ENCODE measurements around the gene MEIS1. TPM values are rescaled to one million over a fixed set of nuclear protein-coding genes. Genes with fewer than 3 reads are reported as not detected.

MEIS1 gene
- total and polyA plus RNA-seq, 2 experiments from 2014 or later, result 19.1 to 44.4 TPM

DNA sequence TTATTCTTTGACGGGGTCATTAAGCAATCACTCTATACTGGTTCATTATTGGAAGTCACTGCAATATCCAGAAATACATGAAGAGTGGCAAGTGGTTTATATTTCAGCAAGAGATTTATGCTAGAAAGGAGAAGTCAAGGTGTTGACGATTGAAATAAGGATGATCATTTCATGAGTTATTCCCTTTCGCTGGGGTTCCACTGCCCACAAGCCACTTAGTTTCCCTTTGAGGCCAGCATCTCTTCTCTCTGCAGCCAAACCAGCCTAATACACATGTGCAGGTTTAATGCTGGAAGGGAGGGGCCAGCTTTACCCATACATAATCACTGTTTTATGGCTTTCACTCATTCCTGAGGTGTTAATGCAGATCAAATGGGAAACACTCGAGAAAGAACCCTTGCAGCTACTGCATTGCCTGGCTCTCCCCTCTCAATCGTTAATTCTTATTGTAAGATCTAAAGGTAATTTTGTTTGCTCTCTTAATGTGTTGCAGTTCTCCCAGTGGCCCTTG, 108.4 kb downstream of the MEIS1 start:
- WGBS, 2 experiments (ENCODE audit: low coverage in 1 of 2, low lambda C conversion rate in 2 of 2, missing lambda C conversion rate in 2 of 2), result 90 to 91% methylated on average over 5 of the region's 5 CpGs
- Histone ChIP-seq H3K27ac (no peak overlapping the region), H3K36me3 (ENCODE audit: low read depth) (no peaks in the 10 kb centered on the region), H3K9ac (no peak overlapping the region), H3K9me3 (ENCODE audit: low read depth) (no peaks in the 10 kb centered on the region), H2AFZ (no peak overlapping the region), H3F3A (ENCODE audit: insufficient read depth) (peaks cover 22% of the 10 kb centered on the region), H3K4me2 (ENCODE audit: unreplicated experiment) (no peak overlapping the region), H3K4me3 (no peak overlapping the region), H3K4me1 (ENCODE audit: insufficient read depth) (peaks cover 20% of the 10 kb centered on the region), H3K79me2 (ENCODE audit: insufficient read depth) (peaks cover 72% of the 10 kb centered on the region), H3K9me2 (ENCODE audit: insufficient read depth) (no peaks in the 10 kb centered on the region), H4K20me1 (ENCODE audit: insufficient read depth) (no peaks in the 10 kb centered on the region), H3K27me3 (replicated peaks; ENCODE audit: insufficient read depth) (no peaks in the 10 kb centered on the region)
- no peak for TF ChIP-seq EZH2phosphoT487 (IDR thresholded peaks at IDR 0.05; ENCODE audit: insufficient read depth, low read depth)
- no peak for TF ChIP-seq EZH2 (IDR thresholded peaks at IDR 0.05; ENCODE audit: insufficient read depth, poor library complexity, severe bottlenecking)
- in situ Hi-C loops (cut with MboI), result no loop called here
- no peak for DNase-seq

- WGBS, 2 experiments (ENCODE audit: low coverage in 1 of 2, low lambda C conversion rate in 2 of 2, missing lambda C conversion rate in 2 of 2), result 96% methylated on average over 2 of the region's 2 CpGs
- Histone ChIP-seq H2AFZ (no peak overlapping the region), H3K4me1 (ENCODE audit: insufficient read depth) (peaks cover 11% of the 10 kb centered on the region), H3K4me2 (ENCODE audit: unreplicated experiment) (no peak overlapping the region), H3K9me2 (ENCODE audit: insufficient read depth) (no peaks in the 10 kb centered on the region), H3K9ac (no peak overlapping the region), H3F3A (ENCODE audit: insufficient read depth) (peaks cover 12% of the 10 kb centered on the region), H3K27me3 (replicated peaks; ENCODE audit: insufficient read depth) (no peaks in the 10 kb centered on the region), H3K36me3 (ENCODE audit: low read depth) (0 out of 2 replicates have a peak, but pooled peaks cover 3% of the 10 kb centered on the region), H4K20me1 (ENCODE audit: insufficient read depth) (no peaks in the 10 kb centered on the region), H3K9me3 (ENCODE audit: low read depth) (no peaks in the 10 kb centered on the region), H3K27ac (no peak overlapping the region), H3K4me3 (no peak overlapping the region), H3K79me2 (ENCODE audit: insufficient read depth) (peaks cover 74% of the 10 kb centered on the region)
- in situ Hi-C loops (cut with MboI), result no loop called here
- TF ChIP-seq EZH2phosphoT487 (IDR thresholded peaks at IDR 0.05; ENCODE audit: insufficient read depth, low read depth) (no peak), EZH2 (IDR thresholded peaks at IDR 0.05; ENCODE audit: insufficient read depth, poor library complexity, severe bottlenecking) (no peak)
- no peak for DNase-seq
These were observed 109.3 kb downstream of the MEIS1 start for GRCh38 chr2:66544258-66544657.

- Histone ChIP-seq H4K20me1 (ENCODE audit: insufficient read depth) (no peaks in the 10 kb centered on the region), H2AFZ (no peak overlapping the region), H3K79me2 (ENCODE audit: insufficient read depth) (peaks cover 82% of the 10 kb centered on the region), H3K36me3 (ENCODE audit: low read depth) (peaks cover 11% of the 10 kb centered on the region; the same call in 1 of the 2 replicates), H3K4me2 (ENCODE audit: unreplicated experiment) (no peak overlapping the region), H3K27ac (no peak overlapping the region), H3K4me1 (ENCODE audit: insufficient read depth) (peaks cover 5% of the 10 kb centered on the region; the same call in 1 of the 2 replicates), H3K9me2 (ENCODE audit: insufficient read depth) (no peaks in the 10 kb centered on the region), H3F3A (ENCODE audit: insufficient read depth) (0 out of 2 replicates have a peak, but pooled peaks cover 2% of the 10 kb centered on the region), H3K4me3 (no peak overlapping the region), H3K9me3 (ENCODE audit: low read depth) (no peaks in the 10 kb centered on the region), H3K27me3 (replicated peaks; ENCODE audit: insufficient read depth) (no peaks in the 10 kb centered on the region), H3K9ac (no peak overlapping the region)
- in situ Hi-C loops (cut with MboI), result no loop called here
- no peak for DNase-seq
- TF ChIP-seq EZH2phosphoT487 (IDR thresholded peaks at IDR 0.05; ENCODE audit: insufficient read depth, low read depth) (no peak), EZH2 (IDR thresholded peaks at IDR 0.05; ENCODE audit: insufficient read depth, poor library complexity, severe bottlenecking) (no peak)
These were observed 110.3 kb downstream of the MEIS1 start for GRCh38 chr2:66545258-66545657.

DNA sequence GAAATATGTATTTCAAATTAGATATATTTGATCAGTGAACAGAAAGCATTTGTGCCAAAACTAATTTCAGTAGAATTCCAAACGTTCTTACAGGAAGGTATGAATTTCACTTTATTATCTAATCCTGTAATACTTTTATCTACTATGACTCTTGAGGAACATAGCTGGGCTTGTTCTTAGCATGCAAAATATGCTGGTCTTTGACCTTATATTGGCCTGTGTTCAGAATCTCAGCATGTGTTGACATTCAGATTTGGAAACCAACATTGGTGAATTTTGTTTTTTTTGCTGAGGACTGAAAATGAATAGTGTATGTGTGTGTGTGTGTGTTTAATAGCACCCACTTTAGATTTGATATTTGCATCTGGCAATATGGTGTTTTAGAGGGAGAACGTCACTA, 112.2 kb downstream of the MEIS1 start:
- in situ Hi-C loops (cut with MboI), result no loop called here

More for the DNA sequence above, 112.2 kb downstream of the MEIS1 start:
- Histone ChIP-seq H3K27me3 (replicated peaks; ENCODE audit: insufficient read depth) (no peaks in the 10 kb centered on the region), H3K4me2 (ENCODE audit: unreplicated experiment) (no peak overlapping the region), H3K9me2 (ENCODE audit: insufficient read depth) (no peaks in the 10 kb centered on the region), H3F3A (ENCODE audit: insufficient read depth) (no peaks in the 10 kb centered on the region), H3K9ac (no peak overlapping the region), H2AFZ (no peak overlapping the region), H3K9me3 (ENCODE audit: low read depth) (no peaks in the 10 kb centered on the region), H3K4me1 (ENCODE audit: insufficient read depth) (peaks cover 5% of the 10 kb centered on the region; the same call in 1 of the 2 replicates), H3K27ac (no peak overlapping the region), H3K4me3 (no peak overlapping the region), H3K36me3 (ENCODE audit: low read depth) (peaks cover 11% of the 10 kb centered on the region; the same call in 1 of the 2 replicates), H4K20me1 (ENCODE audit: insufficient read depth) (no peaks in the 10 kb centered on the region), H3K79me2 (ENCODE audit: insufficient read depth) (peaks cover 84% of the 10 kb centered on the region)
- TF ChIP-seq EZH2phosphoT487 (IDR thresholded peaks at IDR 0.05; ENCODE audit: insufficient read depth, low read depth), result no peak
- no peak for TF ChIP-seq EZH2 (IDR thresholded peaks at IDR 0.05; ENCODE audit: insufficient read depth, poor library complexity, severe bottlenecking)
- WGBS, 2 experiments (ENCODE audit: low coverage in 1 of 2, low lambda C conversion rate in 2 of 2, missing lambda C conversion rate in 2 of 2), result 51 to 52% methylated on average over 2 of the region's 2 CpGs
- no peak for DNase-seq

All from GM23248 (cell line).